Large intestine (tissue), 3 donors: Measurements from ENCODE around the gene BLOC1S1. TPM values are rescaled to one million over a fixed set of nuclear protein-coding genes. Genes with fewer than 3 reads are reported as not detected.

ENCODE experiments used
- DNase-seq, 2 donors: peaks; one replicate each; pipeline versions ENCODE4 v3.0.0 to v3.0.0-alpha.2; 2013
- H3K27ac ChIP-seq: one replicate; pipeline ENCODE4 v1.5.1; 2013; ENCODE audit warnings: low read length
- H3K27me3 ChIP-seq: 2 replicates; pipeline ENCODE4 v1.6.1; 2013; ENCODE audit warnings: low read length; ENCODE audit not compliant: control insufficient read depth, insufficient read depth
- H3K36me3 ChIP-seq: 2 replicates; pipeline ENCODE4 v1.6.1; 2013; ENCODE audit warnings: low read length; ENCODE audit not compliant: control insufficient read depth, insufficient read depth
- H3K4me1 ChIP-seq: one replicate; pipeline ENCODE4 v1.6.1; 2013; ENCODE audit warnings: low read length; ENCODE audit not compliant: control insufficient read depth, insufficient read depth
- H3K4me3 ChIP-seq: one replicate; pipeline ENCODE4 v1.5.1; 2013; ENCODE audit warnings: low read length
- H3K9me3 ChIP-seq: one replicate; pipeline ENCODE4 v1.6.1; 2013; ENCODE audit warnings: mild to moderate bottlenecking, low read depth, low read length, moderate library complexity; ENCODE audit not compliant: control insufficient read depth
- WGBS: methylation state at CpG from one replicate; pipeline ENCODE4 v1.1.5; 2013; ENCODE audit warnings: low lambda C conversion rate; ENCODE audit not compliant: insufficient coverage; 5-methylcytosine and 5-hydroxymethylcytosine counted together
- polyA plus RNA-seq: library from polyadenylated mRNA; unstranded; fragments of 120-200 nt; gene quantifications from one replicate; pipeline ENCODE4 v1.2.1, GENCODE V29; 2013

The BLOC1S1 gene
- polyA plus RNA-seq, 1 donor: 144 TPM

GRCh38 chr12:55719371-55719770 lies 3.5 kb downstream of the BLOC1S1 start:
- Histone ChIP-seq H3K27ac (peak overlapping the region; percentile 96), H3K4me3 (no peak overlapping the region), H3K9me3 (no peaks in the 10 kb centered on the region), H3K36me3 (peaks cover 30% of the 10 kb centered on the region), H3K4me1 (peaks cover 69% of the 10 kb centered on the region), H3K27me3 (no peaks in the 10 kb centered on the region)
- no CpG with 5 or more reads among the region's 7 CpGs for WGBS
- DNase-seq: no peak

- H3K36me3 ChIP-seq: peaks cover 37% of the 10 kb centered on the region
- DNase-seq: peak; percentile 95 to 98
- H3K4me3 ChIP-seq: peak within 1 kb of the TSS; percentile 42
- H3K9me3 ChIP-seq: no peaks in the 10 kb centered on the region
- no CpG with 5 or more reads among the region's 6 CpGs for WGBS
- peaks cover 71% of the 10 kb centered on the region for H3K4me1 ChIP-seq
- H3K27ac ChIP-seq: peak within 1 kb of the TSS; percentile 96
- H3K27me3 ChIP-seq: no peaks in the 10 kb centered on the region
Measured at GRCh38 chr12:55720071-55720564, 4.3 kb downstream of the BLOC1S1 start, which contains the start of gene RDH5. RDH5 (plus strand) TSS chr12:55720393; CDS start chr12:55721185, 792 bp downstream.

- WGBS: no CpG with 5 or more reads among the region's 9 CpGs
- DNase-seq: peak; percentile 61 to 69
- Histone ChIP-seq H3K4me3 (peak overlapping the region; percentile 42), H3K27ac (peak overlapping the region; percentile 96), H3K36me3 (peaks cover 46% of the 10 kb centered on the region), H3K4me1 (peaks cover 73% of the 10 kb centered on the region), H3K27me3 (no peaks in the 10 kb centered on the region), H3K9me3 (no peaks in the 10 kb centered on the region)
Measured at GRCh38 chr12:55720894-55721444, 5.1 kb downstream of the BLOC1S1 start.

GRCh38 chr12:55721601-55722213 lies 5.9 kb downstream of the BLOC1S1 start:
- H3K27me3 ChIP-seq: no peaks in the 10 kb centered on the region
- no peak for DNase-seq
- H3K9me3 ChIP-seq: no peaks in the 10 kb centered on the region
- H3K4me1 ChIP-seq: peaks cover 78% of the 10 kb centered on the region
- peak overlapping the region; percentile 42 for H3K4me3 ChIP-seq
- peak overlapping the region; percentile 96 for H3K27ac ChIP-seq
- WGBS: 91% methylated on average over 4 of the region's 14 CpGs
- H3K36me3 ChIP-seq: peaks cover 53% of the 10 kb centered on the region

GRCh38 chr12:55722948-55723347 lies 7.1 kb downstream of the BLOC1S1 start:
- Histone ChIP-seq H3K4me3 (no peak overlapping the region), H3K9me3 (no peaks in the 10 kb centered on the region), H3K4me1 (peaks cover 73% of the 10 kb centered on the region), H3K27ac (no peak overlapping the region), H3K27me3 (no peaks in the 10 kb centered on the region), H3K36me3 (peaks cover 58% of the 10 kb centered on the region)
- DNase-seq: no peak
- WGBS: no CpG with 5 or more reads among the region's 8 CpGs

- Histone ChIP-seq H3K27me3 (no peaks in the 10 kb centered on the region), H3K36me3 (peaks cover 57% of the 10 kb centered on the region), H3K27ac (no peak overlapping the region), H3K4me1 (peaks cover 67% of the 10 kb centered on the region), H3K4me3 (no peak overlapping the region), H3K9me3 (no peaks in the 10 kb centered on the region)
- no CpG with 5 or more reads among the region's 10 CpGs for WGBS
- no peak for DNase-seq
Measured at GRCh38 chr12:55723516-55724225, 7.8 kb downstream of the BLOC1S1 start.

GRCh38 chr12:55724226-55724939 lies 8.5 kb downstream of the BLOC1S1 start:
- WGBS: no CpG with 5 or more reads among the region's 11 CpGs
- Histone ChIP-seq H3K27me3 (no peaks in the 10 kb centered on the region), H3K4me1 (peaks cover 60% of the 10 kb centered on the region), H3K4me3 (no peak overlapping the region), H3K9me3 (no peaks in the 10 kb centered on the region), H3K27ac (no peak overlapping the region), H3K36me3 (peaks cover 51% of the 10 kb centered on the region)
- peak in 1 of 2 donors; percentile 61 for DNase-seq

GRCh38 chr12:55724940-55725309 lies 9.1 kb downstream of the BLOC1S1 start:
- Histone ChIP-seq H3K27ac (no peak overlapping the region), H3K36me3 (peaks cover 47% of the 10 kb centered on the region), H3K27me3 (no peaks in the 10 kb centered on the region), H3K4me1 (peaks cover 57% of the 10 kb centered on the region), H3K9me3 (no peaks in the 10 kb centered on the region), H3K4me3 (no peak overlapping the region)
- no peak for DNase-seq
- no CpG with 5 or more reads among the region's 3 CpGs for WGBS

- Histone ChIP-seq H3K27me3 (no peaks in the 10 kb centered on the region), H3K36me3 (peaks cover 47% of the 10 kb centered on the region), H3K9me3 (no peaks in the 10 kb centered on the region), H3K4me1 (peaks cover 61% of the 10 kb centered on the region), H3K4me3 (no peak overlapping the region), H3K27ac (no peak overlapping the region)
- WGBS: no CpG with 5 or more reads among the region's 3 CpGs
- DNase-seq: no peak
Measured at GRCh38 chr12:55725556-55725955, 9.7 kb downstream of the BLOC1S1 start.

- H3K4me1 ChIP-seq: peaks cover 49% of the 10 kb centered on the region
- H3K4me3 ChIP-seq: peak overlapping the region; percentile 96
- DNase-seq: peak in 1 of 2 donors; percentile 47
- peak overlapping the region; percentile 97 for H3K27ac ChIP-seq
- WGBS: no CpG with 5 or more reads among the region's 10 CpGs
- H3K27me3 ChIP-seq: no peaks in the 10 kb centered on the region
- H3K9me3 ChIP-seq: no peaks in the 10 kb centered on the region
- H3K36me3 ChIP-seq: peaks cover 44% of the 10 kb centered on the region
Measured at GRCh38 chr12:55726971-55727370, 11.1 kb downstream of the BLOC1S1 start.
